IMR-90 (cell line): ENCODE results near the gene PRXL2C.

Experiments used
- CEBPB ChIP-seq: IDR thresholded peaks from 2 replicates; pipeline ENCODE4 v1.6.1; 2012; ENCODE audit warnings: low read depth, low read length, improper control_type of control experiment
- MXI1 ChIP-seq: IDR thresholded peaks from 2 replicates; pipeline ENCODE4 v1.6.1; 2012; ENCODE audit warnings: low read depth, mild to moderate bottlenecking, low read length, moderate library complexity, borderline replicate concordance
- POLR2A ChIP-seq: IDR thresholded peaks from 2 replicates; pipeline ENCODE4 v1.6.1; 2012; ENCODE audit warnings: mild to moderate bottlenecking, low read depth, low read length
- RAD21 ChIP-seq: IDR thresholded peaks from 2 replicates; pipeline ENCODE4 v1.6.1; 2012; ENCODE audit warnings: low read length, improper control_type of control experiment
- RCOR1 ChIP-seq: IDR thresholded peaks from 2 replicates; pipeline ENCODE4 v1.6.1; 2012; ENCODE audit warnings: mild to moderate bottlenecking, low read length, improper control_type of control experiment; ENCODE audit not compliant: insufficient replicate concordance
- RFX5 ChIP-seq: IDR thresholded peaks from 2 replicates; pipeline ENCODE4 v1.8.0; 2012; ENCODE audit warnings: low read depth, mild to moderate bottlenecking, low read length, moderate library complexity
- TF ChIP-seq, protein P1 (sequence below): conservative IDR thresholded peaks from 2 replicates; pipeline ENCODE4 v1.5.1; 2012; ENCODE audit warnings: mild to moderate bottlenecking, low read depth, low read length, improper control_type of control experiment
- TF ChIP-seq, protein P2 (sequence below): fragments of 150-350 bp; IDR thresholded peaks from 2 replicates; pipeline ENCODE4 v1.6.1; 2017; ENCODE audit warnings: mild to moderate bottlenecking, antibody characterized with exemption, low read length, low read depth
- TF ChIP-seq, protein P3 (sequence below): fragments of 150-350 bp; IDR thresholded peaks from 2 replicates; pipeline ENCODE4 v1.6.1; 2016; ENCODE audit warnings: low read depth, mild to moderate bottlenecking, low read length, moderate library complexity, borderline replicate concordance

DNA sequence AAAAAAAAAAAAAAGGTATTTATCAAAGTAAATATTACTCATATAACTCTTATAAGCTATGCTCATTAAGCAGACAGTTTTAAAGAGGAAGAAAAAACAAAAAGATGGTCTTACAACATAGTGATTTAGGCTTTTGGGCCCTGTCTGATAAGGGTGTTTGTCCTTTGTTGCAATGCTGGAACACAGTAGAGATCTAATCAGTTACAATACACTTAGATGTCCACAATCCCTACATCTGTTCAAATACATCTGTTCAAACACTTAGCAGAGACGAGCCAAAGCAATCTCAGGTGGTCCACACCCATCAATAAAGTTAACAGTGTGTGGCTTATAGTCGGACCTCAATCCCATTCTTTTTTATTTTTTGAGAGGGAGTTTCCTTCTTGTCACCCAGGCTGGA is 11.0 kb downstream of the PRXL2C start:
- TF ChIP-seq, protein P1, sequence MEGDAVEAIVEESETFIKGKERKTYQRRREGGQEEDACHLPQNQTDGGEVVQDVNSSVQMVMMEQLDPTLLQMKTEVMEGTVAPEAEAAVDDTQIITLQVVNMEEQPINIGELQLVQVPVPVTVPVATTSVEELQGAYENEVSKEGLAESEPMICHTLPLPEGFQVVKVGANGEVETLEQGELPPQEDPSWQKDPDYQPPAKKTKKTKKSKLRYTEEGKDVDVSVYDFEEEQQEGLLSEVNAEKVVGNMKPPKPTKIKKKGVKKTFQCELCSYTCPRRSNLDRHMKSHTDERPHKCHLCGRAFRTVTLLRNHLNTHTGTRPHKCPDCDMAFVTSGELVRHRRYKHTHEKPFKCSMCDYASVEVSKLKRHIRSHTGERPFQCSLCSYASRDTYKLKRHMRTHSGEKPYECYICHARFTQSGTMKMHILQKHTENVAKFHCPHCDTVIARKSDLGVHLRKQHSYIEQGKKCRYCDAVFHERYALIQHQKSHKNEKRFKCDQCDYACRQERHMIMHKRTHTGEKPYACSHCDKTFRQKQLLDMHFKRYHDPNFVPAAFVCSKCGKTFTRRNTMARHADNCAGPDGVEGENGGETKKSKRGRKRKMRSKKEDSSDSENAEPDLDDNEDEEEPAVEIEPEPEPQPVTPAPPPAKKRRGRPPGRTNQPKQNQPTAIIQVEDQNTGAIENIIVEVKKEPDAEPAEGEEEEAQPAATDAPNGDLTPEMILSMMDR = no peak
- TF ChIP-seq POLR2A (no peak), RFX5 (no peak), RAD21 (no peak), RCOR1 (no peak), MXI1 (no peak), CEBPB (no peak)
- TF ChIP-seq, protein P2, sequence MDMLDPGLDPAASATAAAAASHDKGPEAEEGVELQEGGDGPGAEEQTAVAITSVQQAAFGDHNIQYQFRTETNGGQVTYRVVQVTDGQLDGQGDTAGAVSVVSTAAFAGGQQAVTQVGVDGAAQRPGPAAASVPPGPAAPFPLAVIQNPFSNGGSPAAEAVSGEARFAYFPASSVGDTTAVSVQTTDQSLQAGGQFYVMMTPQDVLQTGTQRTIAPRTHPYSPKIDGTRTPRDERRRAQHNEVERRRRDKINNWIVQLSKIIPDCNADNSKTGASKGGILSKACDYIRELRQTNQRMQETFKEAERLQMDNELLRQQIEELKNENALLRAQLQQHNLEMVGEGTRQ = no peak
- TF ChIP-seq, protein P3, sequence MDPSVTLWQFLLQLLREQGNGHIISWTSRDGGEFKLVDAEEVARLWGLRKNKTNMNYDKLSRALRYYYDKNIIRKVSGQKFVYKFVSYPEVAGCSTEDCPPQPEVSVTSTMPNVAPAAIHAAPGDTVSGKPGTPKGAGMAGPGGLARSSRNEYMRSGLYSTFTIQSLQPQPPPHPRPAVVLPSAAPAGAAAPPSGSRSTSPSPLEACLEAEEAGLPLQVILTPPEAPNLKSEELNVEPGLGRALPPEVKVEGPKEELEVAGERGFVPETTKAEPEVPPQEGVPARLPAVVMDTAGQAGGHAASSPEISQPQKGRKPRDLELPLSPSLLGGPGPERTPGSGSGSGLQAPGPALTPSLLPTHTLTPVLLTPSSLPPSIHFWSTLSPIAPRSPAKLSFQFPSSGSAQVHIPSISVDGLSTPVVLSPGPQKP = no peak
